Measurements from ENCODE around the gene KCNC1. TPM values are rescaled to one million over a fixed set of nuclear protein-coding genes. Genes with fewer than 3 reads are reported as not detected.

Gene KCNC1
- total RNA-seq, 1 donor from 2014 or later: not detected

DNA sequence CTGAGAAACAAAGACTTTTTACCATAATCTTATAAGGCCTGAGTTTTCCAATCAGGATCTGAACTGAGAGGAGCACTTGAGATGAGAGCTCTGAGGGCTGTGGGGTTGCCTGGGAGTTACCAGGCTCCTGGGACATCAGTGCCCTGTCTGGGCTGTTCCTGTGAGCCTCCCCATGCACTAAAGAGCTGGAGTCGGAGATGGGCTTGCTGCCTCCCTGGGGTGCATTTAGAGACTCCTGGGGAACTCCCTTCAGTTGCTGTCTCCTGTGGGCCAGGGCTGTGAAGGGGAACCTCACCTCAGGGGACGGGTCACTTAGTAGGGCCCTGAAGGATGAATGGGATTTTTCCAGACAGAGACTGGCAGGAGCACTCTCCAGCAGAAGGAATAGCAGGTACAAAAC, 33.3 kb downstream of the KCNC1 start:
- no peak for DNase-seq (ENCODE audit: low spot score)
- Mint-ChIP-seq H3K36me3 (ENCODE audit: low read depth, unreplicated experiment) (no peaks in the 10 kb centered on the region), H3K27ac (ENCODE audit: unreplicated experiment) (no peak overlapping the region), H3K9me3 (ENCODE audit: unreplicated experiment) (no peaks in the 10 kb centered on the region), H3K4me1 (ENCODE audit: unreplicated experiment) (no peaks in the 10 kb centered on the region), H3K27me3 (ENCODE audit: unreplicated experiment) (peaks cover 14% of the 10 kb centered on the region), H3K4me3 (ENCODE audit: unreplicated experiment) (no peak overlapping the region)
- TF ChIP-seq, protein P1, sequence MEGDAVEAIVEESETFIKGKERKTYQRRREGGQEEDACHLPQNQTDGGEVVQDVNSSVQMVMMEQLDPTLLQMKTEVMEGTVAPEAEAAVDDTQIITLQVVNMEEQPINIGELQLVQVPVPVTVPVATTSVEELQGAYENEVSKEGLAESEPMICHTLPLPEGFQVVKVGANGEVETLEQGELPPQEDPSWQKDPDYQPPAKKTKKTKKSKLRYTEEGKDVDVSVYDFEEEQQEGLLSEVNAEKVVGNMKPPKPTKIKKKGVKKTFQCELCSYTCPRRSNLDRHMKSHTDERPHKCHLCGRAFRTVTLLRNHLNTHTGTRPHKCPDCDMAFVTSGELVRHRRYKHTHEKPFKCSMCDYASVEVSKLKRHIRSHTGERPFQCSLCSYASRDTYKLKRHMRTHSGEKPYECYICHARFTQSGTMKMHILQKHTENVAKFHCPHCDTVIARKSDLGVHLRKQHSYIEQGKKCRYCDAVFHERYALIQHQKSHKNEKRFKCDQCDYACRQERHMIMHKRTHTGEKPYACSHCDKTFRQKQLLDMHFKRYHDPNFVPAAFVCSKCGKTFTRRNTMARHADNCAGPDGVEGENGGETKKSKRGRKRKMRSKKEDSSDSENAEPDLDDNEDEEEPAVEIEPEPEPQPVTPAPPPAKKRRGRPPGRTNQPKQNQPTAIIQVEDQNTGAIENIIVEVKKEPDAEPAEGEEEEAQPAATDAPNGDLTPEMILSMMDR (IDR thresholded peaks at IDR 0.05; ENCODE audit: unreplicated experiment): no peak

DNA sequence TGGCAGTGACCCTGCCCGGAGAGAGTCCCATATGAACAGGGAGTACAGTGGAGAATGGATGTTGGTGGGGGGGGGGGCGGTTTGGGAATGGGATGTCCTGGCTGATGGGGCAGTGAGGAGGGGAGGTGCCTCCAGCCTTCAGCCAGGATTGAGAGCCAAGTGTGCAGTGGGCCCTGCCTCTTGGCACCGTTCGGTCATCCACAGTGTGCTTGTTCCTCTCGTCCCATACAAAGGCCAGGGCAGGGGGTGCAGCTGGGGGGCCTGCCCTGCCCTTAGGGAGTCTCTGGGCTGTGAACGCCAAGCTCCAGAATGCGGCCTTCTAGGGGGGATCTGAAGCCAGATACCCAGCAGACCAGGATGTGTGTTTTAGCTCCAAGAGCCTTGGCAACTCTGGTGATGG, 34.0 kb downstream of the KCNC1 start:
- TF ChIP-seq, protein P1 (IDR thresholded peaks at IDR 0.05; ENCODE audit: unreplicated experiment): no peak

DNA sequence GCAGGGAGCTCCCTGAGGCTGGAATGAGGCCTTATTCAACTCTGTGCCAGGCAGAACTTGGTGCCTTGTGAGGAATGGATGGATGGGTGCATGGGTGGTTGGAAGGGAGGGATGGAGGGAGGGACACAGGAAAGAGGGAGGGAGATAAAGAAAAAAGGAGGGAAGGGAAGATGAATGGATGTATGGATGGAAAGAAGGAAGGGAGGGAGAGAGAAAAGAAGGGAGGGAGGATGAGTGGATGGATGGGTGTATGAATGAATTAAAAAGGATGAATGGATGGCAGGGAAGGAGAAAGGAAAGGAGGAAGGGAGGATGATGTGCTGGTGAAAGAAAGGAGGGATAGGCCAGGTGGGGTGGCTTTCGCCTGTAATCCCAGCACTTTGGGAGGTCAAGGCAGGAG, 34.6 kb downstream of the KCNC1 start:
- Mint-ChIP-seq H3K36me3 (ENCODE audit: low read depth, unreplicated experiment) (no peaks in the 10 kb centered on the region), H3K4me3 (ENCODE audit: unreplicated experiment) (no peak overlapping the region), H3K4me1 (ENCODE audit: unreplicated experiment) (no peaks in the 10 kb centered on the region), H3K27ac (ENCODE audit: unreplicated experiment) (no peak overlapping the region), H3K9me3 (ENCODE audit: unreplicated experiment) (no peaks in the 10 kb centered on the region), H3K27me3 (ENCODE audit: unreplicated experiment) (peaks cover 11% of the 10 kb centered on the region)
- TF ChIP-seq, protein P1 (IDR thresholded peaks at IDR 0.05; ENCODE audit: unreplicated experiment): no peak
- DNase-seq (ENCODE audit: low spot score): no peak

More for the DNA sequence above, 34.0 kb downstream of the KCNC1 start:
- H3K4me3 Mint-ChIP-seq (ENCODE audit: unreplicated experiment): no peak overlapping the region
- H3K36me3 Mint-ChIP-seq (ENCODE audit: low read depth, unreplicated experiment): no peaks in the 10 kb centered on the region
- no peaks in the 10 kb centered on the region for H3K4me1 Mint-ChIP-seq (ENCODE audit: unreplicated experiment)
- H3K9me3 Mint-ChIP-seq (ENCODE audit: unreplicated experiment): no peaks in the 10 kb centered on the region
- peaks cover 14% of the 10 kb centered on the region for H3K27me3 Mint-ChIP-seq (ENCODE audit: unreplicated experiment)
- no peak for DNase-seq (ENCODE audit: low spot score)
- no peak overlapping the region for H3K27ac Mint-ChIP-seq (ENCODE audit: unreplicated experiment)

DNA sequence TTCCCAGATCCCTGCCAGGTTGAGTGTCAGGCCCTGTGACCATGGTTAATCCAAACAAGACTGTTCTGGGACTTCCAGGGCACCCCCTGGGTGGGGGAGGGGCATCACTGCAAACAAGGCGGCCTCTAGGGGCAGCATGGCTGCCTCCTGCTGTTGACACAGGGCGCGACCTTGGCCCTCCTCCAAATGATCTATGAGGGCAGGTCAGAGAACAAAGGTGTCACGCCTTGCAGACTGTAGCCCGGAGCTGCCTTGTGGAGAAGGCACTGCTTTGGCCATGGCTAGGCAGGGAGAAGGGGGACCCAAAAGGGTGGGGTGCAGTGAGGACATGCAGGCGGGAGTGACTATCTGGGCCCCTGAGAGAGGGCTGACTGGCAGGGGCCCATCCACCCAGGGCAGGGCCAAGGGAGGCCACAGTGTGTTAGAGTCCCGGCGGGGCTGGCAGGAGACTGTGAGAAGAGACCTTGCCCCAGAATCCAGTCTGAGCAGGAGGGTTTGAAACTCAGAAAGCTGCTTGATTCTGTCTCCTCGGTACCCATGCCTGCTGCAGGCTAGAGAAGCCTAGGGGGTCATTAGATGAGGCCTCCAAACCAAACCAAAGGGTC, 35.6 kb downstream of the KCNC1 start:
- Mint-ChIP-seq H3K27ac (ENCODE audit: unreplicated experiment) (no peak overlapping the region), H3K4me1 (ENCODE audit: unreplicated experiment) (no peaks in the 10 kb centered on the region), H3K4me3 (ENCODE audit: unreplicated experiment) (no peak overlapping the region), H3K36me3 (ENCODE audit: low read depth, unreplicated experiment) (no peaks in the 10 kb centered on the region), H3K27me3 (ENCODE audit: unreplicated experiment) (peaks cover 10% of the 10 kb centered on the region), H3K9me3 (ENCODE audit: unreplicated experiment) (no peaks in the 10 kb centered on the region)
- no peak for DNase-seq (ENCODE audit: low spot score)
- TF ChIP-seq, protein P1 (IDR thresholded peaks at IDR 0.05; ENCODE audit: unreplicated experiment): no peak

DNA sequence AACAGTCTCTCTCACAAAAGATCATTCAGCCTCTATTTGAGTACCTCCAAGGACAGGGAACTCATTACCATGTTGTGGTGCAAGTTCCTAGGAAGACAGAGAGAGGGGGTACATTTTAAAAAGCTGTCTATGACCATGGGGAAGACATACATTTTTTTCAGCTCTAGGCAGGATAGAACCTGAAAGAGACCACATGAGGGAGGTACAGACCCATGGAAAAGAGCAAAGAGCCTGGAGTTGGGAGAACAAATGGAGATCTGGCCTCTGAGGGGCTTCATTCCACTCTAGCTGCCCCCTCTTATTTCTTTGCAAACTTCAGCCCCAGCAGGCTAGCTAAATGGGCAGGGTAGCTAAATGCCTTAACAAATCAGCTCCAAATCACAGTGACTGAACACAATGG, 36.3 kb downstream of the KCNC1 start:
- TF ChIP-seq, protein P1 (IDR thresholded peaks at IDR 0.05; ENCODE audit: unreplicated experiment): no peak
- DNase-seq (ENCODE audit: low spot score): no peak
- no peaks in the 10 kb centered on the region for H3K4me1 Mint-ChIP-seq (ENCODE audit: unreplicated experiment)
- peaks cover 6% of the 10 kb centered on the region for H3K27me3 Mint-ChIP-seq (ENCODE audit: unreplicated experiment)
- H3K4me3 Mint-ChIP-seq (ENCODE audit: unreplicated experiment): no peak overlapping the region
- no peak overlapping the region for H3K27ac Mint-ChIP-seq (ENCODE audit: unreplicated experiment)
- no peaks in the 10 kb centered on the region for H3K36me3 Mint-ChIP-seq (ENCODE audit: low read depth, unreplicated experiment)
- H3K9me3 Mint-ChIP-seq (ENCODE audit: unreplicated experiment): no peaks in the 10 kb centered on the region

Measured in endothelial cell (in vitro differentiated cells).